Measurements from ENCODE around the gene CD99L2.

The CD99L2 gene

GRCh38 chrX:150761176-150761818 lies 137.2 kb downstream of the CD99L2 start:
- DNase-seq = no peak

GRCh38 chrX:150759568-150760416 lies 138.7 kb downstream of the CD99L2 start:
- DNase-seq = no peak

- no peak for DNase-seq
These were observed 141.1 kb downstream of the CD99L2 start for GRCh38 chrX:150757371-150757770.

- no peak for DNase-seq
These were observed 144.5 kb downstream of the CD99L2 start for GRCh38 chrX:150753968-150754367.

GRCh38 chrX:150753357-150753756 lies 145.1 kb downstream of the CD99L2 start:
- DNase-seq = no peak

GRCh38 chrX:150752124-150752523 lies 146.3 kb downstream of the CD99L2 start:
- DNase-seq = no peak

GRCh38 chrX:150736475-150736874 lies 162.0 kb downstream of the CD99L2 start:
- no peak for DNase-seq

- DNase-seq = no peak
These were observed 166.7 kb downstream of the CD99L2 start for GRCh38 chrX:150731795-150732194.

- DNase-seq = no peak
These were observed 167.7 kb downstream of the CD99L2 start for GRCh38 chrX:150730719-150731118.

GRCh38 chrX:150729956-150730355 lies 168.5 kb downstream of the CD99L2 start:
- no peak for DNase-seq

- DNase-seq = no peak
These were observed 178.8 kb downstream of the CD99L2 start for GRCh38 chrX:150719621-150720020.

All from NCI-H2171 treated with DMSO at 0.1 percent for 48 hours (cell line).